ENCODE data around the gene DRICH1.

- TF ChIP-seq POLR2AphosphoS5 (IDR thresholded peaks at IDR 0.05) (no peak), POLR2A (IDR thresholded peaks at IDR 0.05) (no peak), EP300 (IDR thresholded peaks at IDR 0.05; ENCODE audit: low read depth) (no peak)
- TF ChIP-seq, protein P1, sequence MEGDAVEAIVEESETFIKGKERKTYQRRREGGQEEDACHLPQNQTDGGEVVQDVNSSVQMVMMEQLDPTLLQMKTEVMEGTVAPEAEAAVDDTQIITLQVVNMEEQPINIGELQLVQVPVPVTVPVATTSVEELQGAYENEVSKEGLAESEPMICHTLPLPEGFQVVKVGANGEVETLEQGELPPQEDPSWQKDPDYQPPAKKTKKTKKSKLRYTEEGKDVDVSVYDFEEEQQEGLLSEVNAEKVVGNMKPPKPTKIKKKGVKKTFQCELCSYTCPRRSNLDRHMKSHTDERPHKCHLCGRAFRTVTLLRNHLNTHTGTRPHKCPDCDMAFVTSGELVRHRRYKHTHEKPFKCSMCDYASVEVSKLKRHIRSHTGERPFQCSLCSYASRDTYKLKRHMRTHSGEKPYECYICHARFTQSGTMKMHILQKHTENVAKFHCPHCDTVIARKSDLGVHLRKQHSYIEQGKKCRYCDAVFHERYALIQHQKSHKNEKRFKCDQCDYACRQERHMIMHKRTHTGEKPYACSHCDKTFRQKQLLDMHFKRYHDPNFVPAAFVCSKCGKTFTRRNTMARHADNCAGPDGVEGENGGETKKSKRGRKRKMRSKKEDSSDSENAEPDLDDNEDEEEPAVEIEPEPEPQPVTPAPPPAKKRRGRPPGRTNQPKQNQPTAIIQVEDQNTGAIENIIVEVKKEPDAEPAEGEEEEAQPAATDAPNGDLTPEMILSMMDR (IDR thresholded peaks at IDR 0.05), result no peak
Observed at GRCh38 chr22:23632178-23632577, at the start of gene DRICH1.
